Stimulated activated CD4-positive, alpha-beta T cell treated with anti-CD3 and anti-CD28 coated beads, Interleukin-1b, Interleukin-23, amount 100 ng/mL, for 4 hours (primary cell): Measurements from ENCODE around the gene OTOGL.
"Not testable (repeated sequence)": the region's sequence is repeated elsewhere in the genome, so short reads cannot be mapped to it uniquely, and the experiment has no call there.

Source experiments
- DNase-seq, 2 donors: peaks; one replicate each; pipeline ENCODE4 v3.0.0-alpha.2; 2020; ENCODE audit warnings: low read depth in 2 of 2

OTOGL gene

GRCh38 chr12:80120994-80121393 is 21.7 kb downstream of the OTOGL start:
- DNase-seq, result no peak

- no peak for DNase-seq
Measured at GRCh38 chr12:80121661-80122060, 22.3 kb downstream of the OTOGL start.

GRCh38 chr12:80129895-80130530 is 30.7 kb downstream of the OTOGL start:
- no peak for DNase-seq

- DNase-seq, result no peak
Measured at GRCh38 chr12:80135624-80136023, 36.3 kb downstream of the OTOGL start.

GRCh38 chr12:80140005-80140404 is 40.7 kb downstream of the OTOGL start:
- DNase-seq, result no peak

GRCh38 chr12:80142640-80143039 is 43.3 kb downstream of the OTOGL start:
- no peak for DNase-seq

GRCh38 chr12:80143537-80143936 is 44.2 kb downstream of the OTOGL start:
- no peak for DNase-seq

- not testable (repeated sequence) for DNase-seq
Measured at GRCh38 chr12:80149547-80150313, 50.4 kb downstream of the OTOGL start.

- no peak for DNase-seq
Measured at GRCh38 chr12:80151131-80151530, 51.8 kb downstream of the OTOGL start.

- DNase-seq, result no peak
Measured at GRCh38 chr12:80154261-80154660, 54.9 kb downstream of the OTOGL start.

- DNase-seq, result no peak
Measured at GRCh38 chr12:80156306-80156705, 57.0 kb downstream of the OTOGL start.

GRCh38 chr12:80157645-80158044 is 58.3 kb downstream of the OTOGL start:
- DNase-seq, result no peak

- no peak for DNase-seq
Measured at GRCh38 chr12:80161612-80162011, 62.3 kb downstream of the OTOGL start.

GRCh38 chr12:80162177-80162576 is 62.8 kb downstream of the OTOGL start:
- no peak for DNase-seq

- no peak for DNase-seq
Measured at GRCh38 chr12:80165746-80166145, 66.4 kb downstream of the OTOGL start.

- no peak for DNase-seq
Measured at GRCh38 chr12:80166751-80167150, 67.4 kb downstream of the OTOGL start.

GRCh38 chr12:80168936-80169335 is 69.6 kb downstream of the OTOGL start:
- DNase-seq, result no peak

- no peak for DNase-seq
Measured at GRCh38 chr12:80170915-80171314, 71.6 kb downstream of the OTOGL start.

- DNase-seq, result no peak
Measured at GRCh38 chr12:80173083-80173864, 73.9 kb downstream of the OTOGL start.

GRCh38 chr12:80175307-80175930 is 76.1 kb downstream of the OTOGL start:
- DNase-seq, result no peak

- no peak for DNase-seq
Measured at GRCh38 chr12:80176706-80177105, 77.4 kb downstream of the OTOGL start.

GRCh38 chr12:80178846-80179245 is 79.5 kb downstream of the OTOGL start:
- DNase-seq, result no peak
